Activated CD4-positive, alpha-beta T cell treated with anti-CD3 and anti-CD28 coated beads, Interleukin-2, Interleukin-6, amounts not matched to agents 100 ng/mL and 50 ng/mL, durations not matched to agents 16 hours and 8 hours (primary cell): ENCODE data around the gene FARP1.

Experiments
- DNase-seq: peaks from one replicate; pipeline ENCODE4 v3.0.0-alpha.2; 2020

FARP1 gene

DNA sequence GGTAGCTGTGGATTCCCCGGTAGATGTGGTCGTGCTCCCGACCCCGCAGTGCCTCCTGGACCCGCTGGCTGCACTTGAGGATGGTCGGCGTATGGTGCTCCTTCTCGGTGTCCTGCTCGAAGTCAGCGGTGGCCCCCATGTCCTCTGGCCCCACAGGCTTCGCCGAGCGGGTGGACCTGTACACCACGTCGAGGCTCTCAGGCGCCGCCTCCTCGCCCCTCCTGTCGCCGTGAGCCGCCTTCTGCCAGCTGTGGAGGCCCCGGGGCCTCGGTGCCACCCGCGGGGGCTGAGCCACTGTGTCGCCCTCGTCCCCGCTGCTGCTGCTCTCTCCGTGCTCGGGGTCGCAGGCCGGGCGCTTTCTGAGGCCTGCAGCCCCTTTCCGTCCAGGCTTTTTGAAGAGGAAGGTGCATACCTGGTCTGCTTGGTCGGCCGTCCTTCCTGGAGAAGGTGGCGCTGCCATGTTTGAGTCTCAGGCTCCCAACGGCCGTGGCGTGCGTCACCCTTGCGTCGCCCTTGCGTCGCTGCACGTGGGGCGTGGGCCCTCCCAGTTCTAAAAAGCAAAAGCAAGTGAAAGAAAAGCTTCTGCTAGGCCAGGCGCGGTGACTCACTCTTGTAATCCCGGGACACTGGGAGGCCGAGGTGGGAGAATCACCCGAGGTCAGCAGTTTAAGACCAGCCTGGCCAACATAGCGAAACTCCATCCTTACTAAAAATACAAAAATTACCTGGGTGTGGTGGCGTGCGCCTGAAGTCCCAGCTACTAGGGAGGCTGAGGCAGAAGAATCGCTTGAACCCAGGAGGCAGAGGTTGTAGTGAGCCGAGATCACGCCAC is 34.1 kb downstream of the FARP1 start, which contains the start of gene RNF113B:
Gene RNF113B (minus strand): TSS at position 493 of the 832 bp plus-strand sequence. CDS start 33 bp downstream, at position 460.
- DNase-seq: no peak

- no peak for DNase-seq
Observed at GRCh38 chr13:98180092-98180491, 37.2 kb downstream of the FARP1 start.

DNA sequence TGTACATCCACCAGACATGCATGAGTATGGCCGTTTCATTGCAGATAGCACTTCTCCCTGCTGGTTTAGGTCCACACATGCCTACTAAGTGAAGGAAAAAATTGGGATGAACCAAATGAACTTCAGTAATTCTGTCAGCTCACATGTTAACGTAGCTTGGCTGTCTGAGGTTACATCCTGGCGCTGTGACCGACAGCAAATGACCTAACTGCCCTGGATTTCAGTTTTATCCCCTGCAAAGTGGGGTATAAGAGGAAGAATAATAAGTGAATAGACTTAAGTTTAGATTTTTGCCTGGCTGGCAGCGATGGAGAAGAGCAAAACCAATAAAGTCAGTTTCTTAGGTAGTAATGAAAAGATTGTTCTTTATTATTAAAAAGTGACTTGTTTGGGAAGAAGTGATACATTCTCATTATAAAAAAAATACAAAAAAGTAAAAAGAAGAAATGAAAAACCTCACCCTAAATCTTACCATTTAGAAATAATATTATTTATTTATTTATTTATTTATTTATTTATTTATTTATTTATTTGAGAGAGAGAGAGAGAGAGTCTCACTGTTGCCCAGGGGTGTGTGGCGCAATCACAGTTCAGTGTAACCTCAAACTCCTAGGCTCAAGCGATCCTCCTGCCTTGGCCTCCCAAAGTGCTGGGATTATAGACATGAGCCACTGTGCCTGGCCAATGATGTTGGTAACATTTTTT is 38.4 kb downstream of the FARP1 start:
- DNase-seq: no peak

DNA sequence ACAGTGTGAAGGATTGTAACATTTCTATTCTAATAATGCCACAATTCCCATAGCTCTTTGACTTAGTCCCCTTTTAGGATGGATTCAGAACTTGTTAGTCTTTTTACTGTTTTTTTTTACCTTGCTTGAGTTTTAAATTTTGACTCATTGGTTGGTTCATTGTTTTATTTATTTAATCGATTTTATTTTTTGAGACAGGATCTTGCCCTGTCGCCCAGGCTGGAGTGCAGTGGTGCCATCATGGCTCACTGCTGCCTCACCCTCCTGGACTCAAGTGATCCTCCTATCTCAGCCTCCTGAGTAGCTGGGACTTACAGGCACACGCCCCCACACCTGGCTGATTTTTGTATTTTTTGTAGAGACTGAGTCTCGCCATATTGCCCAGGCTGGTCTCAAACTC is 39.3 kb downstream of the FARP1 start:
- no peak for DNase-seq

- DNase-seq: no peak
Observed at GRCh38 chr13:98182589-98182988, 39.7 kb downstream of the FARP1 start.

- no peak for DNase-seq
Observed at GRCh38 chr13:98184792-98185191, 41.9 kb downstream of the FARP1 start.

DNA sequence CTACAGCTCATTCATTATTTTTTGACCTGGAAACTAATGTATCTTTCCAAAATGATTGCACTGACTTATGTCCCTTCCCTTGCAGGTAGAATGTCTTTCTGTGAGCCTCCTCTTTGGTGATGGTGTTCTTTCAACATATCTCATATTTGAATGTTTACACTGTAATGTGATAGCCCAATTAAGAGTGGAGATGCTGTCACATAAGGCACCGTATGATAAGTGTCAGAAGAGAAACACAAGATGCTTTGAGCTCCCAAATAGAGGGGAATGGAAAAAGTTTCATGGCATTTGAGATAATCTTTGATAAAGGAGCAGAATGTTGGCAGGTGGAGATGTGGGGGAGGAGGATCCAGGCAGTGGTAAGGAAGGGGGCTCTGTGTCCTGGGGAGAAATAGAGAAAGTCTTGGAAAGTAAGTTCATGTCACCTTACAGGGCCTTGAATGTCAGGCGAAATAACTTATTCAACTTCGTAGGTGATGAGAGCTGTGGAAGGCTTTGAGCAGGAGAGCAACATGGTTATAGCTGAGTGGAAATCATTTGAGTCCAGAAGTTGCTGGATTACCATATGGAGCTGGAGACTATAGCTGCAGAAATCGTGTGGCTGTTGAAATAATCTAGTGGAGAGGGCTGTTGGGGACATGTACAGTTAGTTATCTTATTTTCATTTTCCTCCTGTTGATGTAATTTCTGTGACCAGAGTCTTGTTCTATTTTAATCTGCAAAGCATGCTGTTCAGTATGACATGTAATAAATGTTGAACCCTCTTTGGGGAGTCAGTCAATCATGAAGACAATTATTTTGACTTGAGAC is 44.5 kb downstream of the FARP1 start:
- DNase-seq: no peak

DNA sequence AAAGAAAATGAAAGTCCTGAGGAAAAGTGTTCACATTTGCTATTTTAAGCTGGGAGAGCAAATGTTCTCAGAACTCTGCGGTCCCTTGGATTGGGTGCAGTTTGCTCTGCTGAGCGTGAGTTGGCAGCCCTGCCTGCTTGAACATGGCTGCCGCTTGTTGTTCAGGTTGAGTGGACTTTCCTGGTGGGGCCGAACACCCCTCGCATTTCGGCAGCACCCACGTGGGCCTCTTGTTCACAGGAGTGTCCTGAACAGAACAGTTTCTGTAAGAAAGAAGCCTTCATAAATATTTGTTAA is 45.0 kb downstream of the FARP1 start:
- DNase-seq: no peak

GRCh38 chr13:98188544-98189166 is 45.8 kb downstream of the FARP1 start:
- no peak for DNase-seq

DNA sequence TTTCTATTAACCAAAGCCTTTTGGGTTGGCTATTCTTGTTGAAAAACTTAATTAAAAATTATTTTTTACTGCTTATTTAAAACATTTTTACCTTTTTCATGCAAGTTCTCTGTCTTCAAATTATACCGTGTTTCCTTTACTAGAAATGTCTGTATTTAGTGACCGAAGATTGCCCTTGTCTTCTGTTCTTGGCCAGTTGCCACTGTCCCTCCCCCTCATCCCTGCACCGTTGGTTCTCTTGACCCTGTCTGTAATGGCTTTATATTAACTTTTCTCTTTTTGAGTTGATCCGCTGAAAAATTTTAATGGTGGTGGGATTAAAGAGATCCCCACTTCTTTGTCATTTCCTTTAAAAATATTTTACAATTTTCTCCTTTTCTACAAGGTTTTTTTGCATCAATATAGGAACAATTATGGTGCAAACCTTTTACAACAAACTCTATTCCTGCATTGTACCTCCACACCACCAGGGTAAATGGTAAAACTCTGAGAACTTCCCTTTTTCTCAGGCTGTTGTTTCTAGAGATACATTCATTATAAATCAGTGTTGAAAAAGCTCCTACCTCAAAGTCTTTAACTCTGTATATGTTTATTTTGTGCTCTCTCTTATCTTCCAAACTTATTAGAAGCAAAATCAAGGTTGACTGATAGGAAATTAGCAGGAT is 47.1 kb downstream of the FARP1 start:
- no peak for DNase-seq

DNA sequence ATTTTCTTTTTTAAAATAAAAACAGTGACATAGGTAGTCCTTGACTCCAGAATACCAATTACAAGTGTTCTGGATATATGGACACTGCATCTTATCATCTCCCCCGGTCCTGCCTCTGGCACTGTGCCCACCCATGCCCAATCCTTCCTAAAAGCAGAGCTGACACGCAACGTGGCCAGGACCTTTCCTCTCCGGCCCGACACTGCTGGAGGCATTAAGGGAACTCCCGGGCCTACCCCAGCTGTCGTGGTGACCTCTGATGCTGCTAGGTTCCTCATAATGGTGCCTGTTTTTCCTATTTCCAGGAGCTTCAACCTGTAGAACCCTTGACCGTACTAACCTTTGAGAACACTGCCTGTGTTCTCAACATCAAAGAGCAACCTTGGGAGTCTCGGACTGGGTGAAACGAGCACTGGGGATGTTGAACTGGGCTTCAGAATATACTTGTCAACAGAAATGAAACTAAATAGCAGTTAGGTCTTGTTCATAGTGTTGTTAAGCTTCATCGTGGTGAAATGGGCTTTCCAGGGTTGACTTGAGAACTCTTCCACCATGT is 48.1 kb downstream of the FARP1 start:
- no peak for DNase-seq

GRCh38 chr13:98192008-98192407 is 49.1 kb downstream of the FARP1 start:
- no peak for DNase-seq

- DNase-seq: no peak
Observed at GRCh38 chr13:98195054-98195791, 52.3 kb downstream of the FARP1 start.

- no peak for DNase-seq
Observed at GRCh38 chr13:98198683-98199082, 55.8 kb downstream of the FARP1 start.

GRCh38 chr13:98199480-98199879 is 56.6 kb downstream of the FARP1 start:
- no peak for DNase-seq

GRCh38 chr13:98200211-98200878 is 57.5 kb downstream of the FARP1 start:
- no peak for DNase-seq

DNA sequence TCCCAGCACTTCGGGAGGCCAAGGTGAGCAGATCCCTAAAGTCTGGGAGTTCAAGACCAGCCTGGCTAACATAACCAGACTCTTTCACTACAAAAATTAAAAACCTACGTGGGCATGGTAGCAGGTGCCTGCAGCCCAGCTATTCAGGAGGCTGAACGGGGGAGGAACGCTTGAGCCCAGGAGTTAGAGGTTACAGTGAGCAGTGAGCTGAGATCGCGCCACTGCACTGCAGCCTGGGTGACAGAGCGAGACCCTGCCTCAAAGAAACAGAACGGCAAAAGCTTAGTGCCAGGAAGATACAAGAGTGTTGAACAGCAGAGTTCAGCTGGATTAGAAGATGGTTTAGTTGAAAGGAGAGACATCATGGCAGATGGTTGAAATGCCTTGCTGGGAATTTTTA is 58.3 kb downstream of the FARP1 start:
- no peak for DNase-seq

DNA sequence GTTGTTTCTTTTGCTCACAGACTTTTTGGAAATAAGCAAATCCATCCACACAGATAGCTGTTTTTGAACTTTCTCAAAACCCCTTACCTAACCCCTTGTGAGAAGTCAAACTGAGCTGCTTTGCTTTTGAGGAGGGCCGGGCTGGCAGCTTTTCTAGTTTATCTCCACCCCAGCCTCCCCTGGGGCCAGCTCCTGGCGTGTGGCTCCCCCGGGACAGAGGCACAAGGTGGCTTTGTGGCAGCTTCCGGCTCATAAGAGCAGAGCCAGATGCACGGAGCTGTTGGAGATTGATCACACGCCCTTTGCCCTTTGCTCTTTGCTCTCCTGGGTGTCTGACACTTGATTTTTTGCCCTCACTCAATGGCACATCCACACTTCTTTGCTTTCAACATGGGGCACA is 59.1 kb downstream of the FARP1 start:
- DNase-seq: no peak

GRCh38 chr13:98203646-98204326 is 60.9 kb downstream of the FARP1 start:
- DNase-seq: no peak

DNA sequence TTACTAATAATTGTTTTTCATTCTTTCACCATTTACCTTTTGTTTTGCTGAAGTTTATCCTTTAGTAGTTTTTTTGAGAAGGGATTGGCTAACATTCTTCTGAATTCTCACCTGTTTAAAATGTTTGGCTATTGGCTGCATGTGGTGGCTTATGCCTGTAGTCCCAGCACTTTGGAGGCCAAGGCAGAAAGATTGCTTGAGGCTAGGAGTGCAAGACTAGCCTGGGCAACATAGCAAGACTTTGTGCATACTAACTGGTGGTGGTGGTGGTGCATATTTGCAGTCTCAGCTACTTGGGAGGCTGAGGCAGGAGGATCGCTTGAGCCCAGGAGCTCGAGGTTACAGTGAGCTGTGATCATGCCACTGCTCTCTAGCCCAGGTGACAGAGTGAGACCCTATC is 61.7 kb downstream of the FARP1 start:
- DNase-seq: no peak
